Keratinocyte (primary cell): Measurements from ENCODE around the gene LHFPL2.

Experiments used
- EZH2 ChIP-seq: IDR thresholded peaks from one replicate; pipeline ENCODE4 v1.6.1; 2012; ENCODE audit warnings: inconsistent platforms, mild to moderate bottlenecking, low read length, moderate library complexity
- TF ChIP-seq, protein P1 (sequence below), 3 experiments: IDR thresholded peaks in 1 of 3; conservative IDR thresholded peaks in 1 of 3; optimal IDR thresholded peaks in 1 of 3; 2 replicates in 2 of 3; 3 replicates in 1 of 3; pipeline versions ENCODE3 to v1.5.1; 2011; ENCODE audit warnings: low read length in 3 of 3, mild to moderate bottlenecking in 3 of 3, moderate library complexity in 2 of 3, control low read depth in 1 of 3, inconsistent platforms in 1 of 3; ENCODE audit not compliant: insufficient read depth in 2 of 3; ENCODE audit errors: extremely low read depth in 1 of 3

- TF ChIP-seq, protein P1, sequence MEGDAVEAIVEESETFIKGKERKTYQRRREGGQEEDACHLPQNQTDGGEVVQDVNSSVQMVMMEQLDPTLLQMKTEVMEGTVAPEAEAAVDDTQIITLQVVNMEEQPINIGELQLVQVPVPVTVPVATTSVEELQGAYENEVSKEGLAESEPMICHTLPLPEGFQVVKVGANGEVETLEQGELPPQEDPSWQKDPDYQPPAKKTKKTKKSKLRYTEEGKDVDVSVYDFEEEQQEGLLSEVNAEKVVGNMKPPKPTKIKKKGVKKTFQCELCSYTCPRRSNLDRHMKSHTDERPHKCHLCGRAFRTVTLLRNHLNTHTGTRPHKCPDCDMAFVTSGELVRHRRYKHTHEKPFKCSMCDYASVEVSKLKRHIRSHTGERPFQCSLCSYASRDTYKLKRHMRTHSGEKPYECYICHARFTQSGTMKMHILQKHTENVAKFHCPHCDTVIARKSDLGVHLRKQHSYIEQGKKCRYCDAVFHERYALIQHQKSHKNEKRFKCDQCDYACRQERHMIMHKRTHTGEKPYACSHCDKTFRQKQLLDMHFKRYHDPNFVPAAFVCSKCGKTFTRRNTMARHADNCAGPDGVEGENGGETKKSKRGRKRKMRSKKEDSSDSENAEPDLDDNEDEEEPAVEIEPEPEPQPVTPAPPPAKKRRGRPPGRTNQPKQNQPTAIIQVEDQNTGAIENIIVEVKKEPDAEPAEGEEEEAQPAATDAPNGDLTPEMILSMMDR (optimal IDR thresholded peaks at IDR 0.05 in 1 of 3, IDR thresholded peaks at IDR 0.05 in 1 of 3, conservative IDR thresholded peaks at IDR 0.05 in 1 of 3; ENCODE audit: extremely low read depth in 1 of 3, insufficient read depth in 2 of 3, low read length in 3 of 3), result no peak
- no peak for TF ChIP-seq EZH2
Observed at GRCh38 chr5:78595458-78595921, 53.1 kb downstream of the LHFPL2 start.
